WI38 (cell line): ENCODE results near the gene LIN9.

Experiments used
- H3K4me3 ChIP-seq: 2 replicates; pipeline ENCODE4 v1.5.1; 2011; ENCODE audit warnings: low read depth, mild to moderate bottlenecking, control low read depth, low read length
- TF ChIP-seq, protein P1 (sequence below): IDR thresholded peaks from 2 replicates; pipeline ENCODE4 v1.5.1; 2012; ENCODE audit warnings: low read depth, mild to moderate bottlenecking, control low read depth, low read length

Gene LIN9

GRCh38 chr1:226309398-226310244 is 657 bp upstream of the LIN9 start:
- H3K4me3 ChIP-seq, result peak overlapping the region; percentile 81
- TF ChIP-seq, protein P1, sequence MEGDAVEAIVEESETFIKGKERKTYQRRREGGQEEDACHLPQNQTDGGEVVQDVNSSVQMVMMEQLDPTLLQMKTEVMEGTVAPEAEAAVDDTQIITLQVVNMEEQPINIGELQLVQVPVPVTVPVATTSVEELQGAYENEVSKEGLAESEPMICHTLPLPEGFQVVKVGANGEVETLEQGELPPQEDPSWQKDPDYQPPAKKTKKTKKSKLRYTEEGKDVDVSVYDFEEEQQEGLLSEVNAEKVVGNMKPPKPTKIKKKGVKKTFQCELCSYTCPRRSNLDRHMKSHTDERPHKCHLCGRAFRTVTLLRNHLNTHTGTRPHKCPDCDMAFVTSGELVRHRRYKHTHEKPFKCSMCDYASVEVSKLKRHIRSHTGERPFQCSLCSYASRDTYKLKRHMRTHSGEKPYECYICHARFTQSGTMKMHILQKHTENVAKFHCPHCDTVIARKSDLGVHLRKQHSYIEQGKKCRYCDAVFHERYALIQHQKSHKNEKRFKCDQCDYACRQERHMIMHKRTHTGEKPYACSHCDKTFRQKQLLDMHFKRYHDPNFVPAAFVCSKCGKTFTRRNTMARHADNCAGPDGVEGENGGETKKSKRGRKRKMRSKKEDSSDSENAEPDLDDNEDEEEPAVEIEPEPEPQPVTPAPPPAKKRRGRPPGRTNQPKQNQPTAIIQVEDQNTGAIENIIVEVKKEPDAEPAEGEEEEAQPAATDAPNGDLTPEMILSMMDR, result no peak

DNA sequence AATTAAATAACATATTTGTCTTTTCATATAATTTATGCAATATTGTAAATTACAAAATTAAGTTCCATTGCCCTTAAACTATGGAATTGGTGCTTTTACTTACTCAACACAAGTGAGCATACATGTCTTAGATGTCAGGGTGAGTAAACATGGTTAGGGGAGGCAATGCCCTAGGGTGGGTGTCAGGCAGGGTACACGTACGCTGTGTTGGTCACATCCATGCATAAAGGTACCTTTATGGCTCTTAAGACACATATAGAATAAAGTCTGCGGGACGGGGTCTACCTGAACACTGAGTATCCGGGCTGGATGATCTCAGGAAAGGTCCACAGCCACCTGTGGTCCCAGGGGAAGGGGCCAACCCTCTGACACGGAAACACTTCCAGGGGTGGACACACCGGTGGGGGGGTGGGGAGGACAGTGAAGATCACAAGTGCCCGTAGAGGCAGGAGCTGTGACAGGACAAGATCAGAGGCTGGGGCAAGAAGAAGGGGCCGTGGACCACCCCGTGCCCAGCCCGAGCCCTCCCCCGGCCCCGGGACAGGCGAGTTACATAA is 720 bp downstream of the LIN9 start:
- TF ChIP-seq, protein P1, result 0 out of 2 replicates have a peak, but pooled peaks have one; percentile 4
- H3K4me3 ChIP-seq, result peak overlapping the region; percentile 81

- TF ChIP-seq, protein P1, result no peak
- no peak overlapping the region for H3K4me3 ChIP-seq
Observed at GRCh38 chr1:226306425-226306824, 2.5 kb downstream of the LIN9 start.

DNA sequence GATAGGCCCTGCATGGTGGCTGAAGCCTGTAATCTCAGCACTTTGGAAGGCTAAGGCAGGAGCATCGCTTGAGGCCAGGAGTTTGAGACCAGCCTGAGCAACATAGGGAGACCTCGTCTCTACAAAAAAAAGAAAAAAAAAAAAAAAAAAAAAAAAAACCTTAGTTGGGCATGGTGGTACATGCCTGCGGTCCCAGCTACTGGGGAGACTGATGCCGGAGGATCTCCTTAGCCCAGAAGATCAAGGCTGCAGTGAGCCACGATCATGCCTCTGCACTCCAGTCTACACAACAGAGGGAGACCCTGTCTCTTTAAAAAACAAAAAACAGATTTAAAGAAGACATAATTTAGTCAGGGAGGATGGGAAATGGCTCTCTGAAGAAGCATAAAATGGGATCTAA is 3.8 kb downstream of the LIN9 start:
- TF ChIP-seq, protein P1, result no peak
- no peak overlapping the region for H3K4me3 ChIP-seq

GRCh38 chr1:226304291-226304955 is 4.5 kb downstream of the LIN9 start:
- TF ChIP-seq, protein P1, result no peak
- no peak overlapping the region for H3K4me3 ChIP-seq

GRCh38 chr1:226302731-226303130 is 6.2 kb downstream of the LIN9 start:
- TF ChIP-seq, protein P1, result no peak

GRCh38 chr1:226296911-226297310 is 12.1 kb downstream of the LIN9 start:
- TF ChIP-seq, protein P1, result no peak
- no peak overlapping the region for H3K4me3 ChIP-seq

More at GRCh38 chr1:226302731-226303130, 6.2 kb downstream of the LIN9 start:
- no peak overlapping the region for H3K4me3 ChIP-seq
